Body of pancreas (tissue), 4 donors: ENCODE data around the gene CDH4. TPM values are rescaled to one million over a fixed set of nuclear protein-coding genes. Genes with fewer than 3 reads are reported as not detected.

Experiments used
- ATAC-seq: fragments of 150-250 bp; one replicate; pipeline ENCODE4 v1.9.1; 2016
- DNase-seq, 4 donors: peaks; one replicate each; pipeline ENCODE4 v3.0.0-alpha.2; 2019
- H3K27ac ChIP-seq, 4 donors: fragments of 200-600 bp; sonication (generic); 1 replicate in 3 of 4; 2 replicates in 1 of 4; pipeline versions ENCODE4 v1.5.1 to v1.6.1; 2016 to 2019; ENCODE audit warnings: mild to moderate bottlenecking in 1 of 4, mixed read lengths in 1 of 4, moderate library complexity in 1 of 4
- H3K27me3 ChIP-seq, 2 donors: fragments of 200-600 bp; sonication (generic); one replicate each; pipeline ENCODE4 v1.6.0; 2016; ENCODE audit warnings: mild to moderate bottlenecking in 1 of 2
- H3K36me3 ChIP-seq, 2 donors: fragments of 200-600 bp; sonication (generic); replicated peaks in 1 of 2; 2 replicates each; pipeline ENCODE4 v1.5.1; 2016; ENCODE audit warnings: low read depth in 2 of 2; ENCODE audit not compliant: insufficient read depth in 1 of 2
- H3K4me1 ChIP-seq: fragments of 200-600 bp; sonication (generic); one replicate; pipeline ENCODE4 v1.6.0; 2016
- H3K4me3 ChIP-seq, 2 donors: fragments of 200-600 bp; sonication (generic); 1 replicate in 1 of 2; 2 replicates in 1 of 2; pipeline ENCODE4 v1.5.1; 2016 to 2019
- H3K9me3 ChIP-seq, 3 donors: fragments of 200-600 bp; sonication (generic); 1 replicate in 2 of 3; 2 replicates in 1 of 3; pipeline ENCODE4 v1.5.1; 2016
- POLR2A ChIP-seq, 3 donors: fragments of 450-650 bp; IDR thresholded peaks; one replicate each; pipeline ENCODE4 v1.6.1; 2016; ENCODE audit warnings: antibody characterized with exemption in 3 of 3, mild to moderate bottlenecking in 2 of 3
- WGBS, 2 donors: methylation state at CpG; one replicate each; pipeline ENCODE4 v1.1.5; 2017; 5-methylcytosine and 5-hydroxymethylcytosine counted together
- intact Hi-C: fragments of 100-400 bp; cut with DNase I; formaldehyde crosslinking; loops from one replicate; pipeline ENCODE4 v1.15.1; 2023
- total RNA-seq, 2 donors: library from RNA; depleted of rRNA; stranded (reverse); fragments of >200 nt; gene quantifications; one replicate each; pipeline ENCODE4 v1.1.0, GENCODE V29; 2016
- TF ChIP-seq, protein P1 (sequence below), 7 experiments: fragments of 450-650 bp in 4 of 7; fragments of 200-600 bp in 3 of 7; sonication (generic) in 3 of 7; IDR thresholded peaks; one replicate each; pipeline ENCODE4 v1.5.1; 2016 to 2019; ENCODE audit warnings: antibody characterized with exemption in 7 of 7

Gene CDH4
- total RNA-seq, 2 donors from 2014 or later = 0.33 to 0.52 TPM

DNA sequence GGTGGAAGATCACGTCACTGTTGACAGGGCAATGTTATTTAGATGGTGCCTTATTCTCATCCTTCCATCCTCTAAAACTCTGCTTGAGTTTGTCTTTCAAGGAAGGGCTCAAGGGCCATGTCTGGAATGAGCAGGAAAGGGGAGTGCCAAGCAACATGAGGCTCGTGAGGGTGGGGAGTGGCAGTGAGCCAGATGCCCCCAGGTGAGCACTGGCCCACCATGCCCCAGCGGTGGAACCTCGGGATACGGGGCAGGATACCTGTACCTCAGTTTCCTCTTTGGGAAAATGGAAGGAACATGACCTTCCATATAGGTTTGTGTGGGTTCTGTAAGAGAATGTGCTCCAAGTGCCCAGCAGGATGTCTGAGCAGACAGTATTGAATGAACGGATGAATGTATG lies 476.3 kb downstream of the CDH4 start:
- Histone ChIP-seq H3K27me3 (no peaks in the 10 kb centered on the region), H3K27ac (no peak overlapping the region), H3K36me3 (no peaks in the 10 kb centered on the region), H3K4me1 (no peaks in the 10 kb centered on the region), H3K4me3 (no peak overlapping the region), H3K9me3 (no peaks in the 10 kb centered on the region)
- TF ChIP-seq POLR2A (IDR thresholded peaks at IDR 0.05) = no peak
- TF ChIP-seq, protein P1, sequence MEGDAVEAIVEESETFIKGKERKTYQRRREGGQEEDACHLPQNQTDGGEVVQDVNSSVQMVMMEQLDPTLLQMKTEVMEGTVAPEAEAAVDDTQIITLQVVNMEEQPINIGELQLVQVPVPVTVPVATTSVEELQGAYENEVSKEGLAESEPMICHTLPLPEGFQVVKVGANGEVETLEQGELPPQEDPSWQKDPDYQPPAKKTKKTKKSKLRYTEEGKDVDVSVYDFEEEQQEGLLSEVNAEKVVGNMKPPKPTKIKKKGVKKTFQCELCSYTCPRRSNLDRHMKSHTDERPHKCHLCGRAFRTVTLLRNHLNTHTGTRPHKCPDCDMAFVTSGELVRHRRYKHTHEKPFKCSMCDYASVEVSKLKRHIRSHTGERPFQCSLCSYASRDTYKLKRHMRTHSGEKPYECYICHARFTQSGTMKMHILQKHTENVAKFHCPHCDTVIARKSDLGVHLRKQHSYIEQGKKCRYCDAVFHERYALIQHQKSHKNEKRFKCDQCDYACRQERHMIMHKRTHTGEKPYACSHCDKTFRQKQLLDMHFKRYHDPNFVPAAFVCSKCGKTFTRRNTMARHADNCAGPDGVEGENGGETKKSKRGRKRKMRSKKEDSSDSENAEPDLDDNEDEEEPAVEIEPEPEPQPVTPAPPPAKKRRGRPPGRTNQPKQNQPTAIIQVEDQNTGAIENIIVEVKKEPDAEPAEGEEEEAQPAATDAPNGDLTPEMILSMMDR (IDR thresholded peaks at IDR 0.05) = no peak
- WGBS, 2 donors = 70 to 71% methylated on average over 6 of the region's 6 CpGs
- DNase-seq (no peak), ATAC-seq (no peak)
- intact Hi-C loops = no loop called here

DNA sequence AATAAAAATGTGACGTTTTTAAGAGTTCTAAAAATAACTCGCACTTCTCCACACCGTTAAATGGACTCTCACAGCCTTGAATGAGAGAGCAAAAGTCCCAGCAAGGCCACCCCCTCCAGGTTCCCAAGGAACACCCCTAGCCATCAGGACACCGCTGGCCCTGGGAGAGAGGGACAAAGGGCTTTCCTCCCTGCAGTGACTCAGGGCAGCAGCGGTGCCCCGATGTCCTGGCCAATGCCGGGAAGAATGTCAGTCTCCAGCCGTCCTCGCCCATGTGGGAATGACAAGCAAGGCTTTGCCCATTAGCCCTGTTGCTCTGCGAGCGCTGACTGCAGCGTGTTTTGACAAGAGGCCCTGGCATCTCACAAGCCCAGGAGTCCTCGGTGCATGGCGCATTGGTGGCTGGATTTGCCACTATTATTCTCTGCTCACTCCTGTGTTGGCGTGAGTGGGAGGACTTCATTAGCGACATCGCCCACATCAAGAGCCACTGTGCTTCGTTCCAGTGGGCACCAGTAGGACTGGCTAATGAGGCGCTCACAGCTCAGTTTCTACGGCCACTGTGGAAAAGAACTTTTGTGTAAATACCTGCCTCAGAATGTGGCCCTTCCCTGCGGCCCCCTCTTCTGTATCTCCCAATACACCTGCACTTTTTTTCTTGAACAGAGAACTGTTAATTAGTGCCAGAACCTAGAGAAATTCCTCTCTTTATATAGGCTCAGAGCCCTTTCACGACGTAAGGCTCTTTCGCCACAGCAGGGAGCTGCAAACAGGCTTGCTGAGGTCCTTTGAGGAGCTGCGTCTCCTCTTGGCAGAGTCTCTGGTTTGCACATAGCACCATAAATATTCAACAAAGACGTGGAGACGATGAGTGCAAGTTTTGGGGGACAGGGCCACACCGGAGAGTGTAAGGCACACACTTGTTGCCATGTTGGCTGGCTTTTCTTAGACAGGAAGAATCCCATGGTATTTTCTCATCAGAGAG lies 477.0 kb downstream of the CDH4 start:
- Histone ChIP-seq H3K36me3 (no peaks in the 10 kb centered on the region), H3K4me3 (no peak overlapping the region), H3K9me3 (no peaks in the 10 kb centered on the region), H3K4me1 (no peaks in the 10 kb centered on the region), H3K27me3 (no peaks in the 10 kb centered on the region), H3K27ac (no peak overlapping the region)
- intact Hi-C loops = no loop called here
- WGBS, 2 donors = 63% methylated on average over 17 to 28 of the region's 28 CpGs
- TF ChIP-seq, protein P1 (IDR thresholded peaks at IDR 0.05) = no peak
- TF ChIP-seq POLR2A (IDR thresholded peaks at IDR 0.05) = no peak
- DNase-seq (no peak), ATAC-seq (no peak)

DNA sequence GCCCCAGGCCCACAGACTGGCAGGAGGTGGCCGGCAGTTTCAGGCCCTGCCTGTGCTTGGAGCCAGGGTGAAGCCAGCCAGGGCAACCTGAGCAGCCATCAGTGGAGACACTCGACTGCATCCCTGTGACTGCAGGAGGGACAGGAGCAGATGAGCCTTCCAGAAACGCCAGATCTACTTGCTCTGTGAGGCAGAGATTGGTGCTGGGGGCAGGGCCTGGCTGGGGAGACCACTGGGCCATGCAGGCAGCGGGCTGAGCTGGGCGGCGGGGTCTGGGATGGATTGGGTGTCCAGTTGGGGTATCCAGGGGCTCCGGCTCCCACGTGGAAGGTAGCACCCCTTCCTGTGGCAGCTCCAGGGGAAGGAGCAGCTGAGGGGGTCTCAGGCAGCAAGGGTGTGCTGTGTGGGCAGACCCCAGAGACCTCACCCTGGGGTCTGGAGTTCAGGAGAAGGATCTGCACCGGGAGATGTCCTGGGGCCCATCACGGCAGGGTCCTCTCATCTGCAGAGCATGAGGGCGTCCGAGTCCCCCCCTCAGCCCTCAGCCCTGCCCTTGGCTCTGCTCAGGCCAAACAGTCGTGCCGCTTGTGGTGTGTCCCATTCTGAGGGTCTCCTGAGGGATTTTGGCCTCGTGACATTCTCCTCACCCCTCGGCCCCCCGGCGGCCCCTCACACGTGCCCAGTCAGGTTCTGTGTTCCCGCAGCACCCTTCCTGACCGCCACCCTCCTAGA lies 478.7 kb downstream of the CDH4 start:
- H3K36me3 ChIP-seq = no peaks in the 10 kb centered on the region
- no peaks in the 10 kb centered on the region for H3K27me3 ChIP-seq
- H3K4me1 ChIP-seq = no peaks in the 10 kb centered on the region
- H3K27ac ChIP-seq = no peak overlapping the region
- ATAC-seq = no peak
- DNase-seq = no peak
- WGBS, 2 donors = 60 to 62% methylated on average over 13 to 21 of the region's 21 CpGs
- H3K4me3 ChIP-seq = no peak overlapping the region
- H3K9me3 ChIP-seq = no peaks in the 10 kb centered on the region
- intact Hi-C loops = no loop called here
- TF ChIP-seq POLR2A (IDR thresholded peaks at IDR 0.05) = no peak
- TF ChIP-seq, protein P1 (IDR thresholded peaks at IDR 0.05) = no peak

DNA sequence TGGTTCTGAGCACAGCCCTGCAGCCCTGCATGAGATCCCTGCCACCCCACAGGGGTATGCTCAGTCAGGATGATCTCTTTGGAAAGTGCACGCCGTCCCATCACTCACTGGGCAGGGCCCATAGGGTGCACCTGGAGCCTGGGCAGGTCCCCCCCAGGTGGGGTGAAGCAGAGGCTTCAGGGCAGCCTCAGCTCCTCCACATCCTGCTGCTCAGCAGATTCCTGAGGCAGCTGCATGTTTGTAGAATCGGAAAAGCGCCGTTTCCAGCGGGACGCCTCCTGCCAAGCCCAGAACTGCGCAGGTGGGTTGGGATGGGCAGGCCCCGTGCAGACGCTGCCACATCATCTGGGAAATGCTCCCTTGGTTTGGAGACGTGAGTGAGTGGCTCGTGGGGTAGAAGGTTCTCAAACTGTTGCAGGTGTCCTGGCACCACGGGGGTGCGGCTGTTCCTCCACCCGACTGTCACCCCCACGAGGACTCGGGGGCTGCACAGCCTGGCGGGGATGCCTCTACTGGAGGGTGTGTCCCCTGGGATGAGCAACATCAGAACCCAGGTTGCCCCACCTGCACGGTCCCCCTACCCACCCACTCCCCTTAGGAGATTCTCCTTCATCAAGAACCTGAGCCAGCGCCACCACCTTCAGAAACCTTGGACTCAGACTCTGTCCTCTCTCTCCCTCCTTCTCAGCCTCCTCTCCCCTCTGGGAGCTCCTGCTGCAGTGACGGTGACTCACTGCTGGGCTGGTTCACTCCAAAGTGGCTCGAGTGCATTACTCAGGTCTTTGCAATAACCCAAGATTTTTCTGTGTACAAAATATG lies 479.5 kb downstream of the CDH4 start:
- Histone ChIP-seq H3K36me3 (no peaks in the 10 kb centered on the region), H3K4me1 (no peaks in the 10 kb centered on the region), H3K4me3 (no peak overlapping the region), H3K9me3 (no peaks in the 10 kb centered on the region), H3K27ac (no peak overlapping the region), H3K27me3 (no peaks in the 10 kb centered on the region)
- TF ChIP-seq POLR2A (IDR thresholded peaks at IDR 0.05) = no peak
- TF ChIP-seq, protein P1 (IDR thresholded peaks at IDR 0.05) = no peak
- intact Hi-C loops = no loop called here
- 54 to 60% methylated on average over 6 to 22 of the region's 22 CpGs for WGBS, 2 donors
- DNase-seq = no peak
- no peak for ATAC-seq
